Stimulated activated CD8-positive, alpha-beta memory T cell treated with anti-CD3 and anti-CD28 coated beads, Interleukin-15, amount 100 ng/mL, for 1 hour (primary cell): ENCODE results near the gene PLCB1.
"Not testable (repeated sequence)": the region's sequence is repeated elsewhere in the genome, so short reads cannot be mapped to it uniquely, and the experiment has no call there.

Experiments
- DNase-seq: peaks from one replicate; pipeline ENCODE4 v3.0.0-alpha.2; 2020; ENCODE audit warnings: low read depth

Gene PLCB1

DNA sequence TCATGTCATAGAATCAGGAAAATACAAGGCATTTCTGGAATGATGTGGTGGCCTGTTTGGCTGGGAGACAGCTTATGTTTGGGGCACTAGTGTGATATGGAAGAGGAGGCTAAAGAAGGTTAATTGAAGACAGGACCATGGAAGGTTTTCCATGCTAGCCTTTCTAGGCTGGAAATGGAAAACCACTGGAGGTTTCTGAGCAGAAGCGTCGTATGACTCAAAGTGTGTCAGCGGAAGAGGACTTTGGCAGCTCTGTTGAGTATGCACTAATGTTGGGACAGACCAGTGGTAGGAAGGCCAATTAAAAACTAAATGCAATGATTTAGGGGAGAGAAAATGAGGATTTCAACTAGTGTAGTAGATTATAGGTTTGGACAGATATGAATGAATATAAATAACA is 413.1 kb downstream of the PLCB1 start:
- DNase-seq: no peak

DNA sequence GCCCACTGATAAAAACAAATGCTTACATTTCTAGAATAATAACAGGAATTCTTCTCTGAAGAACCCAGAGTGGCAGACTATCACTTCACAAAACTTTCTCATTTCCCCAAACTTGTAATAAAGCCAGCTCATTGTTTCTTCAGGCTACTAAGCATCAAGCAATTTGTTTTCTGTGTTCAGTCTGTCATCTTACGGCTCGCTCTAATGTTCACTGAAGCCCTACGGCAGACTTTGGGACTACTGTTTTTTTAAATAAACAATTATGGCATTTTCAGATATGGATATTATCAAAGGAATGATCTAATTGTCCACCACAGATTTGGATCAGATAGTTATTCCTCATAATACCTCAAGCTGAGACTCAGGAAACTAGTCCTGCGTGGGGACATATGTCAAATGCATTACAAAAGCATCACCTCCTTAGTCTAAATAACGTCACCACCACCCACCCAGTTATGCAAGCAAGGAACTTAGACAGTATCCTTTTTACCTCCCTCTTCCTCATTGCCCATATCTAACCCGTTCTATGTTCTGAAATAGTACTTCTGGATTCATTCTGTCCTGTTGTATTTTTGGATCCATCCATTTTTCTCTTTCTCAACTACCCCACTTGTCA is 415.1 kb downstream of the PLCB1 start:
- no peak for DNase-seq

DNA sequence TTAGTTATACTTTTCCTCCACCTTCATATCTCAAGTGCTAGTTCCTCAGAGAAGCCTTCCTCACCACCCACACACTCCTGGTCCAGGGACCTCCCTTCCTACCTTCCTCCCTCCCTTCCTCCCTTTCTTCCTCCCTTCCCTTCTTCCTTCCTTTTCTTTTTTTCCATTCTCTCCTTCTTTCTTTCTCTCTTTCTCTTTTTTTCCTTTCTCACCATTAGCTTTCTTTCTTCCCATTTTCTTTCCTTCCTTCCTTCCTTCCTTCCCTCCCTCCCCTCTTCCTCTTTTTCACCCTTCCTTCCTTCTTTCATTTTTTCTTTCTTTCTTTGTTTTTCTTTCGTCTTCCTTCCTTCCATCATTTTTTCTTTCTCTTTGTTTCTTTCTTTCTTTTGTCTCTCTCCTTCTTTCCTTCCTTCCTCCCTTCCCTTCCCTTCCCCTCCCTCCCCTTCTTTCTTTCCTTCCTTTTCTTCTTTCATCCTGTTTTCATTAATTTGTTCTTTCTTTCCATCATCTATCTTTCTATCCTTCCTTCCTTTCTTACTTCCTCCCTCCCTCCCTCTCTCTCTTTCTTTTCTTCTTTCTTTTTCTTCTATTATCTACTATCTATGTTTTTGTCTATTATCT is 416.0 kb downstream of the PLCB1 start:
- DNase-seq: no peak

DNA sequence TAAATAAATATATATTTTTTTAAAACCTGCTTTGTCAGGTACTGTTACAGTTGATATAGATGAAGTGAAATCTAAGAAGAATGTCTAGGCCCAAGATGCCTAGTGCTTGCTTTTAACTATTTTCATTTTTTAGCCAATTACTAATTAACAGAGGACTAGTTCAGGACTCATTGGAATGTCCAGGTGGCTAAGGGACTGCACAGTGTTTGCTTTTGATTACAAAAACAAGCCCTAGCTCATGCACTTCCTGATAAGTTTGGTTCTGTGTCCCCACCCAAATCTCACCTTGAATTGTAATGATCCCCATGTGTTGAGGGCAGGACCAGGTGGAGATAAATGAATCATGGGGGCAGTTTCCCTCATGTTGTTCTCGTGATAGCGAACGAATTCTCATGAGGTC is 417.1 kb downstream of the PLCB1 start:
- DNase-seq: no peak

DNA sequence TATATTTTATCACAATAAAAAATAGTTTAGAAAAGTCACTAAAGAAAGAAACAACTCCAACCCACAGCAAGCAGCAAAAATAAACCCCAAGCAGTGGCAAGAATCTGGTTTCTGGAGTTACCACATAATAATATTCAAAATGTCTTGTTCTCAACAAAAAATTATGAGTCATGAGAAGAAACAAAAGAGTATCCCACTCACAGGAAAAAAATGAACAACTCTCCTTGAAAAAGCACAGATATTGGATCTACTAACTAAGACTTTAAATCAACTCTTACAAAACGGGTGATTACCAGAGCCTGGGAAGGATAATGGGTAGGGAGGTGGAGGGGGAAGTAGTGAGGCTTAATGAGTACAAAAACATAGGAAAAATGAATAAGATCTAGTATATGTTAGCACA is 425.6 kb downstream of the PLCB1 start:
- DNase-seq: no peak

DNA sequence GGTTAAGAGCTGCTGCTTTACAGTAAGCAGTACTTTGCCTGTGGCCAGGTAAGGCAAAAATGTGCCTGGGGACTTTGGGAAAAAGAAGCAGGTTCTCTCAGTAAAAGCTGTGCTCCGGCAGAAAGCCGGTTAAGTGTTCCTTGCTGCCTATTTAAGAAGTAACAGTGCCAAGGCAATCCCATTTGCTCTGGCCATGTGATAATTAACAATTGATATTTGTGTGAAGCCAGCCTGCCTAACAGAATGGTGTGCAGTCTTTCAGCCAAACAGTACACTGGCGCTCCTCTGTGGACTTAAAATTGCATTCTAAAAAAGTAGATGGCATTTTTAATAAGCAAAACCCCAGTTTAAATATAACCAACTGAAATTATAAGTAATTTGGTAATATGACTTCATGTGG is 430.3 kb downstream of the PLCB1 start:
- DNase-seq: no peak

DNA sequence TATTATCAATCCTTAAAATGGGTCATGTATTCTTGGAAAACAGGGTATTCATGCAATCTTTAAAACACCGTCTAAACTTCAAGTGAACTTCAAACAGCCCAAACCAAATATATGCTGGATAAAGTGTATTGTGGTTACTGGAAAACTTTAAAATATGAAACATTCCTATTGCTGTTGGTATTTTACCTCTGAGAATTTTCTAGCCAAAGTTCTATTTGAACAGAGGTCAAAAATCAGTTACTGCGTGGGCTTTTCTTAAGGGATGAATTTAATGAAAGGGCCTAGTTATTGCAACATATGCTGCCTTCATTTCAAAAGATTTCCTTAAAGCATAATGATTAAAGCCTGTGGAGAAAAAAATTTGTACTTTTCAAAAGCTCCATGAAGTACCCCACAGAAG is 436.0 kb downstream of the PLCB1 start:
- no peak for DNase-seq

DNA sequence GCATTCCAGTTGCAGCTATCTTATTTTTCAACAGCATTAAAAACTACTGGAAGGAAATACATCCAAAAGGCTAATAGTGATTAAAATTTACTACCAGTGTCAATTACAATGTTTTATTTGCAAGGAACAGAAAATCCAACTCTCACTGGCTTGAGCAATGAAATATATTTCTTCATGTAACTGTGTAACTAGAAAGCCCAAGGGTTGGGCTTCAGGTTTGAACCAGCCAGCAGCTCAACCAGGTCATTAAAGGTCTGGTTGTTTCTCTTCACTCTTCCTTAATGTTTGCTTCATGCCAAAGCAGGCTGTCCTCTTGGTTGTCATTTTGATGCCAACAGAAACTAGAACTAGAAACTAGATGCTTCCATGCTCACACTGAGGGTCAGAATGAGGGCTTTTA is 437.7 kb downstream of the PLCB1 start:
- no peak for DNase-seq

DNA sequence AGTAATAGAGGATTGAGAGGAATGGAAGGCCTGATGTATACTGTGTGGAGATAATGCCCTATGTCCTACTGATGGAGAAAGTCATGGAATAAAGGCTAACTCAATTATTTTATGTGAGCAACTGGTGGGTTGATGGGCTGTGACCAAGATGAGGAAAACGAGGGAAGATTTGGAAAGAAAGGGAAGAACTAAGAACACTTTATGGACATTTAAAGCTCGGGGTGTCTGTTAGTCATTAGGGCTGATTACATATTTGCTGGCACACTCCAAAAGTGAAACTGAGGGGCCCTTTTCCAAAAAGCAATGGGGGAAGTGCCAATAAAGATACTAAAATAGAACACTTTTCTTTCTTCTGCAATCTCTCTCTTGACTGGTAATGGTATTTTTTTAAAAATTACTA is 439.5 kb downstream of the PLCB1 start:
- DNase-seq: no peak

DNA sequence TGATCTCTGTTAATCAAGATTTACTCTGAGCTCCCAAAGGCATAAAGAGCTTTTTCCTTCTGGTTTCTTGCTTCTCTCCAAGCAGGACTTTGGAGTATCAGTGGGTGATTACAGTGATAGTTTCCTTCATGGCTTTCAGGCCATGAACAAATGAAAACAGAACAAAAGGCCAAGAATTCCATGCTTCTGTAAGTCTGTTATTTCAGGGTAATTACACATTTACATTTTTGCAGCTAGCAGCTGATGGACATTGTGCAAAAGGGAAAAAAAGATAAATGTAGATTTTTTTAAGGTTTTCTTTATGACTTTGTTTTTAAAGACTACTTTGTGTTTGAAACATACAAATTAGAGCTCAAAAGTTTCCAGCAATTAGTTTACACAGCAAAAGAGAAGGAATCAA is 441.6 kb downstream of the PLCB1 start:
- no peak for DNase-seq

DNA sequence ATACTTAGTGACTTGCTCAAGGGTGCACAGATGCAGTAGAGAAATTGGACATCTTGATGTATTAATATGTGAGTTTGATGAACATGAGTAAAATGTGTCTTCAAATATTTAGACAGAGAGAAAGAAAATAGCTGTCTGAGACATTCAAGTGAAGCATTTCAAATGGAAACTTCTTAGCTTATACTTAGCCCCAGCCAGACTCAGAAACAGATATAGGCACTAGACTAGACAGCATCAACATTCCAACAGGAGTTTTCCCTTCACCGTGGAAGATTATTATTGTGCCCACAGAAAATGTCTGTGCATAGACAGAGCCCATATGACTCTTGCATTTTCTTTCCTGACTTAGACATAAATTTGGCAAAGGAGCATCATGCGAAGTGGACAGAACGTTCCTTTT is 443.0 kb downstream of the PLCB1 start:
- no peak for DNase-seq

DNA sequence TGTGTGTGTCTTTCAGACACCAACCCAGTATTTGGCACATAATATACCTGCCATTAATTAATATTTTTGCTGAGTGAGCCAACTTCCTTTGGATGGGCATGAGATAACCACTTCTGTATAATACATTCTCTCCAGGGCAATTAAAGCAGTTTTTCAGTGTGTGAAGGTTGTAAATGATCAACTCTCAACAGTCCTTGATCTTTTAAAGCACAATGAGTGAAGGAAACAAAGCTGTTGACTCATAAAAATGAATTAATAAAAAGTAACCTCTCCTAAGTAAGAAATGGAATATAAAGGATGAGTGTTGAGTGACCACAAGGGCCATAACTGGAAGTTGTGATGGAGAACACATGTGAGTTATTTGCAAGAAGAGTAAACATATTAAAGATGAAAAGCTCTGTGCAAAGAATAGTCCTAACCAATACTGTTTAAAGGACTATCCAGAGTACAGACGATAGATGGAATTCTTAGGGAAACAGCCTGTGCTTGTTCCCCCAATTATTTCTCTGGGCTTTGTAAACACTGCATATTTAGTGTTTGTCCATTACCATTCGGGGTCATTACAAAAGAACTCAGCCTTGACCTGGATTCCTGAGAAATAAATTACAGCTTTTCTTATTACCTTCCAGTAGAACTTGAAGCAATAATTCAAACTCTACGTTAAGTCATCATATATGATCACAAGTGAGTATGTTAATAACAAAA is 446.2 kb downstream of the PLCB1 start:
- DNase-seq: no peak

DNA sequence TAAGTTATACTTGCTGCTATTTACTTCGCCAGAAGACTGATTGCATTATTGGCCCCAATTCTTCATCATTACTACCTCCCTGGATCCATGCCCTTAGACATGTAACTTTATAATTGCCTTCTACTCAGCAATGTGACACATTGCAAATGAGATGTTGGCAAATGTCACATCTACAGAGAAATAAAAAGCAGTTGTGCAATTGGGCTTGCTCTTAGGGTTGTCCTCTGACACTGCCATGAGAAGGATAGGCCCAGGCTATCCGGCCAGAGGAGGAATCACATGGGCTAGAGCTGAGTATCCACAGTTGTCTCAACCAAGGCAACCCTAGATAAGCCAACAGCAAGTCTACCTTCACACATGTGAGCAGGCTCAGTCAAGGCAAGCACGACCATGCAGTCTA is 447.0 kb downstream of the PLCB1 start:
- no peak for DNase-seq

DNA sequence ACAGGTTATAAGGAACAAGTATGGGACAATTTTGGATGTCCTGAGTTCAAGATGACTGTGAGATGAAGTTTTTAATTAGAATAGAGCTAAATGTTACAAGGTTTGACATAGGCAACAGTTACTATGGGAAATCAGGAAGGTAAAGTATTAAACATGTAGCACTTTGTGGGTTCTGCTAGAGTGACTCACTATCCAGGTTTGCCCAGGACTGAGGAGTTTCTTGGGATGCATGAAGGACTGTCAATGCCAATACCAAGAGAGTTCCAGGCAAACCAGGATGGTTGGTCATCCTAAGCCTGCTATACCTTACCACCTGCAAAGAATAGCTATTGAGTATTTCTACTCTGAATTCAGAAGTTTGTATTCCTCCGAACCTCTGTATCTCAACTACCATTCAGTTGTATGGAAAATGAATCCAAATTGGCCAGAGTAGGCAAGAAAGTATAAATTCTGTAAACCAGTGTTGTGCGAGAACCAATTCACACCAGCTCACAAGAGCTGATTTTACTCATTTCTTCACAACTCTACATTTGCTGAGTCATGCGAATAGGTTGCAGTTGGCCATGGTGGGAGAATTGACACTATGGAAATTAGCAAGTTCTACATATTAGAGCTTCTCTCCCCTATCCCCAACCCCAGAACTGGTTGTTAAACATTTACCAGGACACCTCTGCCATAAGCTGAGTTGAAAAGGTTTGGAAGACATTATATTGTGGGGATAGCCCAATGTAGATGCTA is 449.5 kb downstream of the PLCB1 start:
- no peak for DNase-seq

DNA sequence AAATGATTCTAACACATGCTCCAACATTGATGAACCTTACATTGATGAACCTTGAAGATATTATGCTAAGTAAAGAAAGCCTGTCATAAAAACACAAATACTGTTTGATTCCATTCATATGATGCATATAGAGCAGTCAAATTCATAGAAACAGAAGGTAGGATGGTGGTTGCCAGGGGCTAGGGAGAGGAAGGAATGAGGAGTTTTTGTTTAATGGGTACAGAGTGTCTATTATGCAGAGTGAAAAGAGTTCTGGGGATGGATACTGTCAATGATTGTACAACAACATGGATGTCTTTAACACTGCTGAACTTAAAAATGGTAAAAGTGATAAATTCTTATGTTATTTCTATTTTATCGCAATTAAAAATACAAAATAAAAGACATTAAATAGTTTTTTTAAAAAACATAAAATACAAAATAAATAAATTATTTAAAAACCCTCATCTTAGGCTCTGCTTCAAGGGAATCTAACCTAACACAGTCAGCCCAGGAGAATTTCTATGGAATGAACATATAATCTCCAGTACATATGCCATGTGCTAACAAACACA is 451.0 kb downstream of the PLCB1 start:
- DNase-seq: no peak

DNA sequence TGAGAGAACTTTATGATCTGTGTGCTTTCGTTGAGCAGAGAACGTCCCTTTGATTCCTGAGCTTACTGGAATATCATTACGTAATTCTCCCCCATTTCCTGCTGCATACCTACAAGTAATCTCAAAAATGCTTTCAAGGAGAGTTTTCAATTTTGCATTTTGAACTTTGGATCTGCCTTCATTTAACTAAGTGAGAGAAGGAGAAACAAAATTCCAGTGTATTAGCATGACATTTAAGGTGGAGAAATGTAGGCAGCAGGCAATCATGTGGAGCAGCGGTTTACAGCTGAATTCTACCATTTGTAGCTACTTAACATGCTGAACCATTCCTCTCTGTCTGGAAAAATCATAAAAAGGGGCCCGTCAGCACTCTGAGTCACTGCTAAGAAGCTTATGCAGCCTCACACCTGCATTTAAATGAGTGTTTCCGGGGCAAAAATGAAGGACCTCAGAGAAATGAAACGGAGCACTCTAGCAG is 451.5 kb downstream of the PLCB1 start:
- DNase-seq: no peak

DNA sequence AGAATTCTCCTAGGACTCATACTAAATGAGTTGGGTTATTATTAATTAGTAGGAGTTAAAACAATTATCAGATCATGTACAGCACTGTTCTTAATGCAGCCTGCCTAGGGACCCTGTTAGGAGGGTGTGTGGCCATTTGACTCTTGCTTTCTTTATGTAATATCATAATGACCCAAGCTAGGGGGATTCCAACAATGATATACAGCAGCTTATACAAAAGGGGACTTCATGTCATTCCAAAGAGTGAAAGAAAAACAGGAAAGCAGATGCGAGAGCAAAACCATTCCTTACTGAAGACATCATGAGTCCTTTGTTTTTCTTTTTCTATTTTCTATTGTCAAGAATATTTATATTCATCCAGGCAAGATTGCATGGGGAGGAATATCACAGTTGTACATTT is 455.2 kb downstream of the PLCB1 start:
- no peak for DNase-seq

DNA sequence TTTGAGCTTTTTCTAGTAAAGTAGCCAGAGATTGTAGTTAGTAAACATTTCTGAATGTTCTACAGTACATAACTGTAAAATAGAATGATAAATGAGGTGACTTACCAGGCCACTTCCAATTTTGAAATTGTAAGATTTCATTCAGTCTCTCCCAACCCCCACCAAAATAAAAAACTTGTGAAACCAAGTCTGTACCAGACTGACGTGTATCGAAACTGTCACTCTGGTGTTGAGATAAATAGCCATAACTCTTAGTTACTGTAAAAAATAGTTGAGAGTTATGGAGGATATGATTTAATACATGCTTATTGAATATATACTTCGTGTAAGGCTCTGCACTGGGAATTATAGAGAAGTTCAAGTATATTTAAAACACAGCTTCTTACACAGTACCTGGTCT is 455.7 kb downstream of the PLCB1 start:
- no peak for DNase-seq

DNA sequence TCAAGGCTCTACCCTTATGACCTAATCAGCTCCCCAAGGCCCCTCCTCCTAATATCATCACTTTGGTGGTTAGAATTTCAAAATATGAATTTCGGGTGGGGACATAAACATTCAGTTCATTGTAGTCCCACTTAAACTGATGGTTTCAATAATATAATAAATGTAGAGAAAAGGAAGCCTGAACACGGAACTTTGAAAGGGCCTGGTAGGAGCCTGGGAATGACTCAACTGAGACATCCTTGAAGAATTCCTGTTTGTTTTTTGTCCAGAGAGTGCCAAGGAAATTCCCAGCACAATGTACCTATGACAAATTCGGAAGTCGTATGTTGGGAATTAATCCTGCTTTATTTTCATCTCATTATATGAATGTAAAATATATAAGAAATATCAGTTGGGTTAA is 457.9 kb downstream of the PLCB1 start:
- no peak for DNase-seq

DNA sequence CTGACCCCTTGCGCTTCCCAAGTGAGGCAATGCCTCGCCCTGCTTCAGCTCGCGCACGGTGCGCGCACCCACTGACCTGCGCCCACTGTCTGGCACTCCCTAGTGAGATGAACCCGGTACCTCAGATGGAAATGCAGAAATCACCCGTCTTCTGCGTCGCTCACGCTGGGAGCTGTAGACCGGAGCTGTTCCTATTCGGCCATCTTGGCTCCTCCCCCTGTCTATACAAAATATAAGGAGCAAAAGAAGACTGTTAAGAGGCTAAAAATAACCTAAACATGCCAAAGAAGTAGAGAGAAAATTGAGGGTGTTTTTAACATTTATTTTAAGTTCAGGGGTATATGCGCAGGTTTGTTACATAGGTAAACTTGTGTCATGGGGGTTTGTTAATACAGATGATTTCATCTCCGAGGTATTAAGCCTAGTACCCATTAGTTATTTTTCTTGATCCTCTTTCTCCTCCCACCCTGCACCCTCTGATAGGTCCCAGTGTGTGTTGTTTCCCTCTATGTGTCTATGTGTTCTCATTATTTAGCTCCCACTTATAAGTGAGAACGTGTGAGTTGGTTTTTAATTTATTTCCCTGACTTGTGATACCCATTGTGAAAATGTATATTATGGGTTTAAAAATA is 469.0 kb downstream of the PLCB1 start:
- not testable (repeated sequence) for DNase-seq

DNA sequence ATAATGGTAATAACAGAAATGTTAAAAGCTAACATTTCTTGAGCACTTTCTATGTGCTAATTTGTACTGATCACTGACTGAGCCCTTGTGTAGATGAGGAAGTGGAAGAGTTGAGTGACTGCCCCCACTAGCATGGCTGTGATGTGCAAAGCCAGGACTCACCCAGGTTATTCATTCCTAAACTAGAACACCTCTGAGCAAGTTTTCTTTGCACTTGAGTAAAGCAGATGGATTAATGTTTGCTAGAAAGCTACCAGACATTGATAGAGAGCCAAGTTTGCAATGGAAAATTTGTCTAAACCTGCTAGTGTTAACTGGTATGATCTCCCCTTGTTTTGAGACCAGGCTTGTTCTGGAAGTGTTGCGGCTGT is 469.5 kb downstream of the PLCB1 start:
- DNase-seq: no peak
